Bronchial smooth muscle cell (primary cell): ENCODE data around the gene TNS1. TPM values are rescaled to one million over a fixed set of nuclear protein-coding genes. Genes with fewer than 3 reads are reported as not detected.

Source experiments
- total RNA-seq: library from RNA; depleted of rRNA; stranded (reverse); fragments of >200 nt; gene quantifications from 2 replicates; pipeline ENCODE4 v1.2.1, GENCODE V29; 2014

The TNS1 gene
- 68.1 and 88.8 TPM in 2 replicates for total RNA-seq

DNA sequence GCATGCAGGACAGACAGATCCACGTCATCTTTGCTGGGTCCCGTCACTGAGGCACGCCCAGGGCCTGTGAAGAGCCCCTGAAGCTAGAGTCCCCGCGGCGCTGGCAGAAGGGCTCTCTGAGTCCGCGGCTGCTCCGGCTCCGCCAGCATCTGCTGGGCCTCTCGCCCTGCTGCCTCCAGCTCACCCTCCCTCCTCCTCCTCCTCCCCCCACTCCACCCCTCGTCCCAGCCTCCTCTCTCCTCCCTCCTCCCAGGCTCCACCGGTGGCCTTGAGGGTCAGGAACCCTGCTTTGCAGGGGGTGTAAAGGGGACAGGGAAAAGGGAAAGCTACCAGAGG, at the start of gene TNS1:
TNS1 (minus strand) TSS at position 151 of the 336 bp plus-strand sequence; CDS start at position 28, 123 bp downstream.

Other genes with a start within 250 kb of the TNS1 start
- not detected in 2 replicates for gene RUFY4, start 66.3 kb upstream of the TNS1 start, total RNA-seq
- not detected in 2 replicates for gene CXCR2, start 123.0 kb upstream of the TNS1 start, total RNA-seq
- gene CXCR1, start 164.0 kb upstream of the TNS1 start, total RNA-seq: not detected in 2 replicates
- gene ARPC2, start 214.2 kb upstream of the TNS1 start, total RNA-seq: 164 and 232 TPM in 2 replicates